HG02623 (cell line): Measurements from ENCODE around the gene NHEJ1.

ENCODE experiments used
- ATAC-seq: cut with Tn5 transposase; IDR thresholded peaks from one replicate; pipeline ENCODE4 v1.9.1; 2021; ENCODE audit warnings: moderate library complexity; ENCODE audit not compliant: unreplicated experiment

The NHEJ1 gene

DNA sequence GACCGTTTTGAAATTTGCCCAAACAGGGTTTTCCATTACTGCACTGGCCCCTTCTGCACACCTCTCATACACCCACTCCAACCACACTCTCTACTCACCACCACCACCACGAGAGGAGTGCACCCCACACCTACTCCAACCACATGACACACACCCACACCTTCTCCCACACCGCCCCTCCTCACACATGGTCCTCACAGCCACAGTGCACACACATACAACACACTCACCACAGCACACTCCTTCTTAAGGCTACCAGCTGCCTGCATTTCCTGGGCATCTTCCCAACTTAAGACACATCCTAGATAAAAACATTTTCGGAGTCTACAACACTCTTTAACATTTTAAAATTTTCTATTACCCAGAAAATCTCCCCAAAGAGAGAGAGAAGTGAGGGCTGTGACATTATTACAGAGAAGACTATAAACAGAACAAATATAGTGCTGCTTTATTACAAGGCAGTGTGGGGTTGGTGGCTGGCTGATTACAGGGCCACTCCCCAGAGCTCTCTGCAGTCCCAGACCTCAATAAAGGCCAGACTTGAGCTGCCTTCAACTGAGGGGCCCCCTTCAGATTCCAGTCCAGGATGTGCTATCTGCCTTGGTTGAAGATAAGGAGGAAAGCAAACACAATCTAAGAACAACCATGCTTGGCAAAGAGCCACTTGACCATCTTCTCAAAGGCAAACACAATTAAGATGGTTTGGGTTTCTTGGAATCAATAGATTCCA lies 36.1 kb downstream of the NHEJ1 start:
- no peak for ATAC-seq

DNA sequence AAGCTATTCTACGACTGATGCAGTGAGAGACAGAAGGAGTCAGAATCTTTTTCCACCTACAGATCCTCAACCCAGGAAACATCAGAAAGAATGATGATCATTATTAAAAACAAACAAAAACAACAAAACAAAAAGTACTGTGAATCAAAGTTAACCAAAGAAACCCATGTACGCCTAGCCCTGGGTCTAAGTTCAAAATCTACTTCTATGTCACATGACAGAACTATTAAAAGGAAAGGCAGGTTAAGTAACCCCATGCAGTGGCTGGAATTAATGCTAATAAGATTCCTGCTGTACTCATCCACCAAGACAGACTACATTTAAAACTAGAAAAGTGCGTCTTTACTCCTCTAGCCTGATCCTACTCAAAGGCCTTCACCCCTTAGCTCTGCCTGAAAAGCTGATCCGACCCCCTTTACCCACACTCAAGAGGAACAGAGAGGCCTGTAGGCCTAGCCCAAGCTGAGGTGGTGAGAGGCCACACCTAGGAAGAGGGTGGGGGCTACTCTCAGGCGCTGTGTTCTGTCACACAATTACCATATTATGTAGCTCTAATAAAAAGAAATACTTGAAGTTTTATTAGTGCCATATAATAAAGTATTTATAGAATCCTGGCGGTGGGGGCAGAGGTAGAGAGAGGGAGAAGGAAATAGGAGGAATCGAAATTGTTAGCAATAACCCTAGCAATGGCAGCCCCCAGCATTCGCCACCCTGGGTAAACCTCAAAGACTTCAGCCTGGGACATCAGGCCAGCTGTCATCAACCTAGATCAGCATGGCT lies 37.1 kb downstream of the NHEJ1 start:
- no peak for ATAC-seq

DNA sequence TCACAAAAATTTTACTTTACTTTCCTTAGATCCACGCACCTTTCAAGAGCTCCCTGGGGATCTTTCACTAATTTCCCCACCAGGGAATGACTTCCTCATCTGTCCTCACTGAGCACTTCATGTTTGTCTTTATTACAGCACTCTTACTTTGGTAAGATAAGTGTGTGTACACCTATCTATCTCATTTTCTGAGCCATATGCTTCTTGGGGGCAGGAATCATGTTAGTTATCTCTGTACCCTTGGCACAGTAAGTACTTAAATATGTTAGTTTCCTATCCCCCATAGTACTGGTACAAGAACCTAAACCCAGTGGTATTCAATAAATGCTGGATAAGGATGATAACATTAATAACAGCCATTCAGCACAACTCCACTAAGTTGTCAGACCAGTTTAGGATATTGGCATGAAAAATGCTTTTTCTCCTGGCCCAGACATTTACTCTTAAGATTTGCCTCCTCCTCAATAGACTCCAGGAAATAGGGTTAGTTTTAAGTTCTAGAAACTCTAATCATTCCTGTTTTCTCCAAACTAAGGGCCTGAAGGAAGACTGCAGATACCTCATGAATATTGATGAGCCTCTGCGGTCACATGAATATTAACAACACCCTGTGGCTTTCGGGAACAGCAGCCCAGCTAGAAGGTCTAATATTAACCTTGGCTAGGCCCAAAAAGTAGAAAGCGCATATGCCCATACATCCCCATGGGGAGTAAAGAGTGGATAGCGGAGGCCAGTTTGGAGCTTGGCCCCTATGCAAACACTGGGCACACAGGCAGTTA lies 38.2 kb downstream of the NHEJ1 start:
- no peak for ATAC-seq

DNA sequence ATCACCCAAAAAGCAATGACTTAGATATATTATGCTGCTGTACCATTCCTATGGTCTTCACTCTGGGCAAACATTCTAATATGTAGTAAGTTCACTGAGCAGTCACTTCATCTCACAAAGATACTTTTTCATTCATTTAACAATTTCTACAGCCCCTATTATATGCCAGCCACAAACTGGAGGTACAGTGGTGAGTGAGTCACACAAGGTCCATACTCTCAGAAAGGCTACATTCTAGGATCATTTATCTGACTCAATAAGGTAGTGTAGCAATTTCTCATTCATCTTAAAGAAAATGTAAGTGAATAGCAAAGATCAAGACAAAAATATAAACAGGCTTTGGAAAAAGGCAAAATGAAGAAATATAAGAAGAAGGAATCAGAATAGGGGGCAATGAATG lies 40.5 kb downstream of the NHEJ1 start:
- ATAC-seq: no peak

- ATAC-seq: no peak
Observed at GRCh38 chr2:219119422-219120043, 41.1 kb downstream of the NHEJ1 start.

DNA sequence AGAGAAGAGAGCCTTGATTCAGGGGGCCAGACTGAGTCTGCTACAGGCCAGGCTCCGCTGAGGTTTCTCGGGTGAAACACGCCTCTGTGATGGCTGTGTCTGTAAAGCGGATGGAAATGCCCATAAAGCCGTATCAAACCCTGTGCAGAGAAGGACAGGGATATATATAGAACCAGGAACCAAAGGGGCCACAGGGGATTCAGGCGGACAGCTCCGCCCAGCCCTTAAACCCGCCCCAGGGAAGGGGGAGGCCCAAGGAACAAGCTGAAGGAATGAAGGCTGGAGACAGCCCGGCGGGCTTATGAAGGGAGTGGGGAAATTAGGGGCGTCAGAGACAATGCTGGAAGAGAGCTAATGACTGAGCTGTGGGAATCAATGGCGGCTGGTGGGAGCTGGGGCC lies 42.1 kb downstream of the NHEJ1 start:
- ATAC-seq: no peak

- ATAC-seq: no peak
Observed at GRCh38 chr2:219116776-219117646, 43.6 kb downstream of the NHEJ1 start.

DNA sequence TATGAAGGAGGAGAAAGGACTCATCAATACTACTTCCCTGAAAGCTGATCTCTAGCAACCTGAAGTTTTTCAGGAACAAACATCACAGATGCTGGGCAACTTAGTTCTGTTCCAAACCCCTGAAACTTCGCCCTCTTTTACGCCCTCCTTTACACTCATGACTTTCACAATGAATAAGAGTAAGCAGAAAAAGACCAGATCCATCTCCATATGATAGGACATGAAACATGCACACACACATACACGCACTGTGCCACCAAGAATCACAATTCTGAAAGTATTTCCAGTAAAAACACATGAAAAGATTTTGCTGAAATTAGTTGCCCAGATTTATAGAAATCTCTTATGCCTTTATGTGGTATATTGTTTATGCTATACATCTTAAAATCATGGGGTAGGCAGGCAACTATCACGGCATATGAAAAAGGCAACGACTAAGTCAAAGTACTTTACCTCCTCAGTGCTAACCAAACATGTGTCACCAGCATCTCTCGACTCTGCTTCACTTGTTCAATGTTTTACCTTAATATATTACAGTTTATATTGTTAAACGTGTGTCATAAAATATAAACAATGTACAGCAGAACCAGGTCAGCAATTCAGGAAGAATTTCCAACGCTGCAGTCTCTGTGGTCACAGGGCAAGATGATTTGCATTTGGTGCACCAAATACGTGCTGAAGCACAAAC lies 47.8 kb downstream of the NHEJ1 start:
- no peak for ATAC-seq

DNA sequence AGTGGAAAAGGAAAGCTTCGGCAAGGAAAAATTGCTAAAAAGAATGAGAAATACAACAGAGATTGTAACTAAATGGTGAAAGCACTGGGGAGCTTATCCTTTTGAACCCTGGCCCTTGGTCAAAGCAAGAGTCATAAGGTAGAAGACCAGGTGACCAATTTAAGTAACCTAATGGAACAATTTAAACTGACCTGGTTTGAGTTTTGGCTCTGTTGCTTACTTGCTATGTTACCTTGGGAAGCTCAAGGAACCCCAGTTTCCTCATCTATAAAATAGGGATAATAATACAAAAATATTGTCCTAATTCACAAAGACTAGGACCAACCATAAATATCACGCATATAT lies 48.6 kb downstream of the NHEJ1 start:
- ATAC-seq: no peak

GRCh38 chr2:219111375-219112061 lies 49.1 kb downstream of the NHEJ1 start:
- no peak for ATAC-seq

GRCh38 chr2:219109471-219109870 lies 51.1 kb downstream of the NHEJ1 start:
- ATAC-seq: no peak

- ATAC-seq: no peak
Observed at GRCh38 chr2:219107758-219108157, 52.9 kb downstream of the NHEJ1 start.

- no peak for ATAC-seq
Observed at GRCh38 chr2:219106251-219106650, 54.4 kb downstream of the NHEJ1 start.

DNA sequence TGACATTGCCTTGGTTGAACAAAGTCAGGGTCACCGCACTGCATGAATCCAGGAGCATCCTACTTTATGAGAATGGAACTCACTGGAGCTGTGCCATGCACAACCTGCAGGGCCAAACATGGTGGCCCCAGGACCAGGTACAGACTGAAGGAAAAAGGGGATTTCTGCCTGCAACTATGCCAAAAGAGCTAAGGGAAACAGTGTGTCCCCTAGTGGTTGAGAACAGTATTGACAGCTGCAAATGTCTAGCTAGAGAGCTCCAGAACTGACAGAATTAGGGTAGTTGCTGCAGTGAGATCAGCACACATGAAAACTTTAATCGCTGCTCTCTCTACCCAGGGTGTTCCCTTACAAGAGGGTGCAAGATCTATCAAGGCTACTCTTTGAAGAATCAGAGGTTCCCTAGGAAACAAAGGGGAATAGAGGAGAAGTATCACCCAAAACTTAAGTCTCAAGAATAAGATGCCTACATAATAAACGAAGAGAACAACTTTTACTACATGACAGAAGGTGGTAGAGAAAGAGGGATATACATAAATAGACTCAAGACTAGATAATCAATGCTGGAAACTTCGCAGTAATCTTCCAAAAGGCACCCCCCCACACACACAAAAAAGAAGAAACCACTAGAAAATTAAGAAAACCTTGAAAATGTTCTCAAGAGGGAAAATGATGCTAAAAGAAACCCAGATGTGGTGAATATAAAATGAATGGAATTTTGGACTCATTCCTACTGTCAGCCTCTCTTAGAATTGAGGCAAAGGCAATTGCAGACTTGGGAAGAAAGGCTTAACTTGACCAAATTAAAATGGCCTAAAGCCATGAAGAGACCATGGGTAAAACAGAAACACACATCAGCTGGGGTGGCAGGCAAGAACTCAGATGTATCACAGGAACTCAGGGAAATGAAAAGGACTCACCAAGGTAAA lies 56.2 kb downstream of the NHEJ1 start:
- no peak for ATAC-seq

DNA sequence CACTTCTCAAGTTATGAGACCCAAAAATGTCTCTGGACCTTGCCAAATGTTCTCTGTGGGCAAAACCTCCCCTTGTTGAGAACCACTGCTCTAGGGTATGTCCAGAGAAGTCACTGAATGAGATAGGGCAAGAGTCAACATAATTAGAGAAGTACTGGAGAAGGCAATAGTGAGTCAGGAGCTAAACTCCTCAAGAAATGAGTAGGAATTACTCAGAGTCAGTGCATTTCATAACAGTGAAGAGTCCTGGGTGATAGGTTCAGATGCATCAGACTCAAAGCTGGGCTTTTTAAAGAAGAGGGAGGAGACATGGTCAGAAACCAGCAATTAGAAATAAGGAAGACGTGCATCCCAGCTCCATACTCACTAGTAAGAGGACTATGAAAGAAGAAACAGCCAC lies 61.3 kb downstream of the NHEJ1 start:
- no peak for ATAC-seq

DNA sequence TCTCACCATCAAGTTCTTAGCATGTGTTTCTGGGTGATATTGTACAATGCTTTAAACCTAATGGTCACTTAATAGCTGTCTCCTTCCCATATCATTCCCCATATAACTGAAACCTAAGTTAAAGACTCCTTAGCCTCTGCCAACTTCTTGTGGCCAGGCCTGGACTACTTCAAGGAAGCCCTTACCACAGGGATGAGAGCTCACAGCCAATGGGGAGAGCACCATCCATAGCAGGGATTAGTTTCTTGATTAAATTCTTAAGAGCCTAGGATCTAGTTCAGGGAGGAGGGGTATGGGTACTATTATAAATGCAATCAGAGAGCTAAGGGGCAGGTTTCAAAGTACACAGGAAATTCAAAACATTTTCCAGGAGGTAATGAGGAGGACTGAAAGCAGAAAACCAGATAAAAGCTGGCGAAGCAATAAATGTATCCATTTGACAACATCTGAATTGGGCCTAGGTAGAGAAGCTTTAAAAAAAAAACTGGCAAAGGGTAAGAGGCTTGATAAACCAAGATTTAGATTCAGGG lies 65.1 kb downstream of the NHEJ1 start:
- ATAC-seq: no peak

GRCh38 chr2:219094171-219094570 lies 66.4 kb downstream of the NHEJ1 start:
- no peak for ATAC-seq
